Upper lobe of left lung (tissue), 6 donors: Measurements from ENCODE around the gene AGRN. TPM values are rescaled to one million over a fixed set of nuclear protein-coding genes. Genes with fewer than 3 reads are reported as not detected.
"Not testable (repeated sequence)": the region's sequence is repeated elsewhere in the genome, so short reads cannot be mapped to it uniquely, and the experiment has no call there.

Source experiments
- ATAC-seq, 2 donors: fragments of 200-7000 bp; cut with Tn5 transposase; one replicate each; pipeline ENCODE4 v1.9.1; 2022; ENCODE audit warnings: mild to moderate bottlenecking in 2 of 2, moderate library complexity in 2 of 2; ENCODE audit not compliant: low FRiP score in 2 of 2
- DNase-seq, 2 donors: peaks; one replicate each; pipeline ENCODE4 v3.0.0-alpha.2; 2019 to 2020
- H3K27ac ChIP-seq, 4 donors: fragments of 200-600 bp; sonication (generic); one replicate each; pipeline ENCODE4 v1.5.1; 2016 to 2019
- H3K27me3 ChIP-seq, 4 donors: fragments of 200-600 bp; sonication (generic); one replicate each; pipeline ENCODE4 v1.5.1; 2017 to 2019
- H3K36me3 ChIP-seq, 4 donors: fragments of 200-600 bp; sonication (generic); one replicate each; pipeline ENCODE4 v1.5.1; 2016 to 2019
- H3K4me1 ChIP-seq, 4 donors: fragments of 200-600 bp; sonication (generic); one replicate each; pipeline ENCODE4 v1.5.1; 2018 to 2019
- H3K4me3 ChIP-seq, 4 donors: fragments of 200-600 bp; sonication (generic); one replicate each; pipeline ENCODE4 v1.5.1; 2017 to 2019; ENCODE audit warnings: mild to moderate bottlenecking in 2 of 4, moderate library complexity in 1 of 4
- H3K9me3 ChIP-seq, 4 donors: fragments of 200-600 bp; sonication (generic); one replicate each; pipeline ENCODE4 v1.5.1; 2018 to 2019
- CTCF ChIP-seq, 6 experiments: fragments of 450-650 bp in 4 of 6; fragments of 200-600 bp in 2 of 6; sonication (generic) in 2 of 6; IDR thresholded peaks; one replicate each; pipeline ENCODE4 v1.5.1; 2016 to 2019; ENCODE audit warnings: antibody characterized with exemption in 6 of 6
- EP300 ChIP-seq, 4 donors: sonication (generic); formaldehyde crosslinking; IDR thresholded peaks; one replicate each; pipeline ENCODE4 v1.5.1; 2017; ENCODE audit warnings: antibody characterized with exemption in 4 of 4, control low read depth in 2 of 4
- POLR2A ChIP-seq, 4 donors: fragments of 450-650 bp; IDR thresholded peaks; one replicate each; pipeline ENCODE4 v1.5.1; 2016 to 2017; ENCODE audit warnings: antibody characterized with exemption in 4 of 4, mild to moderate bottlenecking in 2 of 4
- POLR2AphosphoS5 ChIP-seq, 2 donors: sonication (generic); formaldehyde crosslinking; IDR thresholded peaks; one replicate each; pipeline ENCODE4 v1.5.1; 2017; ENCODE audit warnings: antibody characterized with exemption in 2 of 2
- WGBS, 2 donors: methylation state at CpG; one replicate each; pipeline ENCODE4 v1.1.5; 2017 to 2018; 5-methylcytosine and 5-hydroxymethylcytosine counted together
- total RNA-seq, 6 donors: library from RNA; depleted of rRNA in 4 of 6; stranded (reverse); fragments of >200 nt in 4 of 6; gene quantifications; one replicate each; pipeline versions ENCODE4 v1.1.0 to v1.2.1, GENCODE V29; 2016 to 2021
- donor health status: DM: no; HTN: no; CAD: no; lungs with moderate emphysema.
- donor health status: DM: no; HTN: yes; CAD: no; lungs with severe emphysema.

Gene AGRN
- total RNA-seq, 6 donors from 2014 or later = 91.0 to 316 (median 157) TPM

DNA sequence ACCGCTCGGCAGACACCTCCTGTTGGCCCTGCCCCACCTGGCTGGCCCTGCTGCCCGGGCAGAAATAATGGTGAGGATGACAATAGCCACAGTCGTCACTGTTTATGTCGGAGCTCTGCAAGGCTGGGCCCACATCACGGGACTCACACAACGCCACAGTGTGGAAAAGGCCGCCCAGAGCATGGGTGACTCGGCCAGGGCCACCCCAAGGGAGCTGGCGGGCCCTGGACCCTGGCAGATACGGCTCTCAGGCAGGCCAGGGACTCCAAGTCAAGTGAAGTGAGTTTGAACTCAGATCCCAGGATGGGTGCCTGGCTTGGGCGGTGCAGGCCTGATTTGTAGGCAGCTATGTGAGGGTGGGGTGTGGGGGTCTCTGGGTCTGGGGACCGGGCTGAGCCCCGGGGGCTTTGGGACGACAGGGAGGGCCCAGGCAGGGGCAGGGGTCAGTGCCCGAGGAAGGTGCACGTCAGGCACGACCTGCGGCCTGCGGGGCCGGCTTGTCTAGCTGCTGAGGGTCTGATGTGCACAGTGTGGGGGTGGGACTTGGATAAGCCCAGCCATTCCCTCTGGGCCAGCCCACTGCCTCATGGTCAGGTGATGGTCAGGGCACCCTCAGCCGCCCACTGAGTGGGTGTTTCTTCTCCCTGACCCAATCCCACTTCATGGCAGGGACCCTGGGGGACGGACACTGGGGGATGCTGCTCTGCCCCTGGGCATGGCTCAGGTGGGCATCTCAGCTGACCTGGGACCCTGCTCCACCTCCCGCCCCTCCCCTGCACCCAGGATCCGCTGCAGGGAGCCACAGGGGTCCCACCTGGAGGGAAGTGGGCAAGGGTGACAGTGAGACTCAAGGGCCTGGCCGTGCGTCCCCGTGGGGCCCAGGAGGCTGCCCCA lies 53.2 kb downstream of the AGRN start:
- Histone ChIP-seq H3K4me3 (peak overlapping the region in 3 of 4 donors; percentile 21 to 37 (median 23)), H3K36me3 (no peaks in the 10 kb centered on the region), H3K27ac (peak overlapping the region; percentile 34 to 73 (median 52)), H3K9me3 (no peaks in the 10 kb centered on the region), H3K27me3 (peaks cover 0 to 31% (median 5%) of the 10 kb centered on the region in 4 donors), H3K4me1 (peaks cover 11 to 31% (median 24%) of the 10 kb centered on the region in 4 donors)
- 61 to 82% methylated on average over 7 to 27 of the region's 28 CpGs for WGBS, 2 donors
- DNase-seq = peak in 1 of 2 donors; percentile 68
- no peak for ATAC-seq
- no peak for TF ChIP-seq POLR2AphosphoS5 (IDR thresholded peaks at IDR 0.05)
- TF ChIP-seq CTCF (IDR thresholded peaks at IDR 0.05) = no peak
- no peak for TF ChIP-seq EP300 (IDR thresholded peaks at IDR 0.05)
- TF ChIP-seq POLR2A (IDR thresholded peaks at IDR 0.05) = no peak

GRCh38 chr1:1073743-1074587 lies 54.0 kb downstream of the AGRN start, which contains the start of gene RNF223:
RNF223 (minus strand) TSS chr1:1074306; CDS start chr1:1072566, 1,740 bp downstream.
- Histone ChIP-seq H3K9me3 (no peaks in the 10 kb centered on the region), H3K4me1 (peaks cover 4 to 23% (median 15%) of the 10 kb centered on the region in 4 donors), H3K27ac (peak within 1 kb of the TSS; percentile 34 to 73 (median 52)), H3K4me3 (peak within 1 kb of the TSS in 3 of 4 donors; percentile 21 to 37 (median 23)), H3K36me3 (no peaks in the 10 kb centered on the region), H3K27me3 (peaks cover 0 to 24% (median 2%) of the 10 kb centered on the region in 4 donors)
- ATAC-seq (peak; percentile 47 to 89), DNase-seq (peak; percentile 77 to 86)
- 57 to 80% methylated on average over 1 to 32 of the region's 35 CpGs for WGBS, 2 donors
- TF ChIP-seq POLR2AphosphoS5 (IDR thresholded peaks at IDR 0.05) = peak in 1 of 2 donors; percentile 85
- TF ChIP-seq EP300 (IDR thresholded peaks at IDR 0.05) = no peak
- TF ChIP-seq POLR2A (IDR thresholded peaks at IDR 0.05) = peak in 3 of 4 donors; percentile 18 to 78 (median 51)
- TF ChIP-seq CTCF (IDR thresholded peaks at IDR 0.05) = no peak

DNA sequence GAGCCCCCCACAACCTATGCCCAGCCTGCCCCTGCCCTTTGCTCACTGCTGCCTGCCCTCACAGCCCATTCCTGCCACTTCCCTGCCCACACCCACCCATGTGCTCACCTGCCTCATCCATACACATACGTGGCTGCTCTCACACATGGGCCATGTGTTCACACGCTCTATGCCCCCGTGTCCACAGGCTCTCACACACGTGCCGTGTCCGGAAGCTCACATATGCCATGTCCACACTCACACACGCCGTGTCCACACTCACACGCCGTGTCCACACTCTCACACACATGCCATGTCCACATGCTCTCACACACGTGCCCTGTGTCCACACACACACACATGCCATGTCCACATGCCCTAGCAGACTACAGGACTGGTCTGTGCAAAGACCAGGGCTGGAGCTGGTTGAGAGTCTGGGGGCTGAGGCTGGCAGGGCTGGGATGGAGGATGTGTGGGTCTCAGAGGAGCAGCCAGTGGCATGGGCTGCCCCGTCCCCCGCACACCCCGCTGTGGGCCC lies 54.8 kb downstream of the AGRN start:
- DNase-seq = no peak
- Histone ChIP-seq H3K9me3 (no peaks in the 10 kb centered on the region), H3K36me3 (no peaks in the 10 kb centered on the region), H3K27me3 (peaks cover 0 to 17% (median 2%) of the 10 kb centered on the region in 4 donors), H3K4me3 (no peak overlapping the region), H3K4me1 (peaks cover 5 to 22% (median 13%) of the 10 kb centered on the region in 4 donors), H3K27ac (peak overlapping the region in 1 of 4 donors; percentile 73)
- ATAC-seq = no peak
- TF ChIP-seq CTCF (IDR thresholded peaks at IDR 0.05) = no peak
- no peak for TF ChIP-seq EP300 (IDR thresholded peaks at IDR 0.05)
- no peak for TF ChIP-seq POLR2AphosphoS5 (IDR thresholded peaks at IDR 0.05)
- TF ChIP-seq POLR2A (IDR thresholded peaks at IDR 0.05) = no peak
- WGBS, 2 donors = 81 to 84% methylated on average over 12 to 14 of the region's 14 CpGs

DNA sequence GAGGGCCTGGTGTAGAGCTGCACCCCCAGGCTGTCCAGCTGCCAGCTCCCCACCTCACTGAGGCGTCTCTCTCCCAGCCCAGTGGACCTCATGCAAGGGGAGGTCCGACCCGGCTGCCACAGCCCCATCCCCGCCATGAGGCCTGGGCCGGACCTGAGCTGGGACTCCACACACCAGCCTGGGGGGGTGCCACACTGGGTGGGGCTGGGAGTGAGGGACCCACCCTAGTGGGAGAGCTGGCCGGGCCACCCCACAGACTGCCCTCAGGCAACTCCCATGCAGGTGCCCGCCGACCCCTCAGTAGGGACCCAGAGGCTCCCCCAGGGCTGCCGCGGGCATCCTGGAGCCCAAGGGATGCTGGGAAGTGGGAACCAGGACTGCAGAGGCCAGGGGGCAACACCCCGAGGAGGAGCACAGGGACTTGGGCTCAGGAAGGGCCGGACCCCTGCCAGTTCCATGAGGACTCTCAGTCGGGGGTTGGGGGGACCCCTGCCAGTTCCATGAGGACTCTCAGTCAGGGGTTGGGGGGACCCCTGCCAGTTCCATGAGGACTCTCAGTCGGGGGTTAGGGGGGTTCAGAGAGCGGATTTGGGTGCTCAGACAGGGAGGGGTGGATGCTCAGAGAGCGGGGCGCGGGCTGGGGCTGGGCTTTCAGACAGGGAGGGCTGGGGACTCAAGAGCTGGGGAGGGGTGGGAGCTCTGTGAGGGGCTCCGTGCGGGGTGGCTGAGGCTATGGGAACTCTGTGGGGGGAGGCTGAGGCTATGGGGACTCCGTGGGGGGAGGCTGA lies 55.4 kb downstream of the AGRN start:
- ATAC-seq (no peak), DNase-seq (peak in 1 of 2 donors; percentile 75)
- H3K27me3 ChIP-seq = peaks cover 0 to 13% (median 2%) of the 10 kb centered on the region in 4 donors
- H3K4me3 ChIP-seq = no peak overlapping the region
- no peak for TF ChIP-seq POLR2AphosphoS5 (IDR thresholded peaks at IDR 0.05)
- no peak for TF ChIP-seq EP300 (IDR thresholded peaks at IDR 0.05)
- TF ChIP-seq POLR2A (IDR thresholded peaks at IDR 0.05) = no peak
- no peak for TF ChIP-seq CTCF (IDR thresholded peaks at IDR 0.05)
- WGBS, 2 donors = 60 to 63% methylated on average over 10 to 14 of the region's 21 CpGs
- no peaks in the 10 kb centered on the region for H3K9me3 ChIP-seq
- H3K27ac ChIP-seq = no peak overlapping the region
- no peaks in the 10 kb centered on the region for H3K36me3 ChIP-seq
- peaks cover 12 to 26% (median 19%) of the 10 kb centered on the region in 4 donors for H3K4me1 ChIP-seq

DNA sequence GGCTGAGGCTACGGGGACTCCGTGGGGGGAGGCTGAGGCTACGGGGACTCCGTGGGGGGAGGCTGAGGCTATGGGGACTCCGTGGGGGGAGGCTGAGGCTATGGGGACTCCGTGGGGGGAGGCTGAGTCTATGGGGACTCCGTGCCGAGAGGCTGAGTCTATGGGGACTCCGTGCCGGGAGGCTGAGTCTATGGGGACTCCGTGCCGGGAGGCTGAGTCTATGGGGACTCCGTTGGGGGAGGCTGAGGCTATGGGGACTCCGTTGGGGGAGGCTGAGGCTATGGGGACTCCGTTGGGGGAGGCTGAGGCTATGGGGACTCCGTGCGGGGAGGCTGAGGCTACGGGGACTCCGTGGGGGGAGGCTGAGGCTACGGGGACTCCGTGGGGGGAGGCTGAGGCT lies 57.5 kb downstream of the AGRN start:
- WGBS, 2 donors = no CpG with 5 or more reads among the region's 21 CpGs
- H3K36me3 ChIP-seq, H3K27ac ChIP-seq, H3K9me3 ChIP-seq, DNase-seq, H3K4me3 ChIP-seq, ATAC-seq: not testable (repeated sequence)
- Histone ChIP-seq H3K4me1 (peaks cover 12 to 27% (median 20%) of the 10 kb centered on the region in 4 donors), H3K27me3 (peaks cover 0 to 13% (median 2%) of the 10 kb centered on the region in 4 donors)
